ENCODE data around the gene TTC28. TPM values are rescaled to one million over a fixed set of nuclear protein-coding genes. Genes with fewer than 3 reads are reported as not detected.

TTC28 gene
- total RNA-seq, 2 donors from 2014 or later, result 0.40 to 1.9 TPM

- peaks cover 2% of the 10 kb centered on the region for H3K36me3 Mint-ChIP-seq (ENCODE audit: low read depth)
- no peaks in the 10 kb centered on the region for H3K9me3 ChIP-seq (ENCODE audit: control insufficient read depth, low read length, poor library complexity, severe bottlenecking)
- H3K4me3 Mint-ChIP-seq, result no peak overlapping the region
- ATAC-seq (no peak), DNase-seq (no peak)
- peaks cover 17% of the 10 kb centered on the region for H3K27me3 Mint-ChIP-seq
- H3K4me1 Mint-ChIP-seq, result no peaks in the 10 kb centered on the region
- H3K27ac Mint-ChIP-seq, result no peak overlapping the region
Measured at GRCh38 chr22:28333088-28333487, 346.6 kb downstream of the TTC28 start.

- Mint-ChIP-seq H3K27ac (no peak overlapping the region), H3K36me3 (ENCODE audit: low read depth) (peaks cover 2% of the 10 kb centered on the region), H3K27me3 (peaks cover 17% of the 10 kb centered on the region), H3K4me3 (no peak overlapping the region), H3K4me1 (no peaks in the 10 kb centered on the region)
- ATAC-seq (no peak), DNase-seq (no peak)
- H3K9me3 ChIP-seq (ENCODE audit: control insufficient read depth, low read length, poor library complexity, severe bottlenecking), result no peaks in the 10 kb centered on the region
Measured at GRCh38 chr22:28332410-28332809, 347.2 kb downstream of the TTC28 start.

- Mint-ChIP-seq H3K36me3 (ENCODE audit: low read depth) (peaks cover 2% of the 10 kb centered on the region), H3K4me3 (no peak overlapping the region), H3K27ac (no peak overlapping the region), H3K27me3 (peaks cover 14% of the 10 kb centered on the region), H3K4me1 (no peaks in the 10 kb centered on the region)
- ATAC-seq, result no peak
- no peaks in the 10 kb centered on the region for H3K9me3 ChIP-seq (ENCODE audit: control insufficient read depth, low read length, poor library complexity, severe bottlenecking)
- no peak for DNase-seq
Measured at GRCh38 chr22:28331695-28332094, 347.9 kb downstream of the TTC28 start.

- H3K27ac Mint-ChIP-seq, result no peak overlapping the region
- ATAC-seq (no peak), DNase-seq (no peak)
- no peaks in the 10 kb centered on the region for H3K4me1 Mint-ChIP-seq
- no peaks in the 10 kb centered on the region for H3K9me3 ChIP-seq (ENCODE audit: control insufficient read depth, low read length, poor library complexity, severe bottlenecking)
- no peak overlapping the region for H3K4me3 Mint-ChIP-seq
- no peaks in the 10 kb centered on the region for H3K36me3 Mint-ChIP-seq (ENCODE audit: low read depth)
- H3K27me3 Mint-ChIP-seq, result peaks cover 11% of the 10 kb centered on the region
Measured at GRCh38 chr22:28329186-28330073, 350.2 kb downstream of the TTC28 start.

GRCh38 chr22:28328756-28329155, 350.9 kb downstream of the TTC28 start:
- DNase-seq (no peak), ATAC-seq (no peak)
- H3K27ac Mint-ChIP-seq, result no peak overlapping the region
- H3K27me3 Mint-ChIP-seq, result peaks cover 18% of the 10 kb centered on the region
- no peak overlapping the region for H3K4me3 Mint-ChIP-seq
- no peaks in the 10 kb centered on the region for H3K36me3 Mint-ChIP-seq (ENCODE audit: low read depth)
- no peaks in the 10 kb centered on the region for H3K4me1 Mint-ChIP-seq
- no peaks in the 10 kb centered on the region for H3K9me3 ChIP-seq (ENCODE audit: control insufficient read depth, low read length, poor library complexity, severe bottlenecking)

GRCh38 chr22:28316014-28316413, 363.6 kb downstream of the TTC28 start:
- no peaks in the 10 kb centered on the region for H3K27me3 Mint-ChIP-seq
- H3K4me1 Mint-ChIP-seq, result peaks cover 2% of the 10 kb centered on the region

GRCh38 chr22:28314959-28315358, 364.7 kb downstream of the TTC28 start:
- H3K4me1 Mint-ChIP-seq, result peaks cover 2% of the 10 kb centered on the region
- no peak for ATAC-seq

More at GRCh38 chr22:28316014-28316413, 363.6 kb downstream of the TTC28 start:
- ATAC-seq, result no peak
- Mint-ChIP-seq H3K36me3 (ENCODE audit: low read depth) (no peaks in the 10 kb centered on the region), H3K4me3 (no peak overlapping the region), H3K27ac (no peak overlapping the region)
- H3K9me3 ChIP-seq (ENCODE audit: control insufficient read depth, low read length, poor library complexity, severe bottlenecking), result no peaks in the 10 kb centered on the region
- DNase-seq, result no peak

GRCh38 chr22:28310299-28310698, 369.3 kb downstream of the TTC28 start:
- H3K27ac Mint-ChIP-seq, result no peak overlapping the region
- no peak for DNase-seq
- no peaks in the 10 kb centered on the region for H3K9me3 ChIP-seq (ENCODE audit: control insufficient read depth, low read length, poor library complexity, severe bottlenecking)
- peaks cover 4% of the 10 kb centered on the region for H3K27me3 Mint-ChIP-seq
- H3K4me3 Mint-ChIP-seq, result no peak overlapping the region
- ATAC-seq, result no peak
- no peaks in the 10 kb centered on the region for H3K4me1 Mint-ChIP-seq
- H3K36me3 Mint-ChIP-seq (ENCODE audit: low read depth), result no peaks in the 10 kb centered on the region

More at GRCh38 chr22:28314959-28315358, 364.7 kb downstream of the TTC28 start:
- Mint-ChIP-seq H3K27ac (no peak overlapping the region), H3K4me3 (no peak overlapping the region), H3K36me3 (ENCODE audit: low read depth) (no peaks in the 10 kb centered on the region), H3K27me3 (peaks cover 4% of the 10 kb centered on the region)
- no peak for DNase-seq
- no peaks in the 10 kb centered on the region for H3K9me3 ChIP-seq (ENCODE audit: control insufficient read depth, low read length, poor library complexity, severe bottlenecking)

GRCh38 chr22:28299753-28300152, 379.9 kb downstream of the TTC28 start:
- no peaks in the 10 kb centered on the region for H3K9me3 ChIP-seq (ENCODE audit: control insufficient read depth, low read length, poor library complexity, severe bottlenecking)
- H3K36me3 Mint-ChIP-seq (ENCODE audit: low read depth), result no peaks in the 10 kb centered on the region
- no peak overlapping the region for H3K4me3 Mint-ChIP-seq
- H3K27me3 Mint-ChIP-seq, result peaks cover 36% of the 10 kb centered on the region
- no peak for ATAC-seq
- no peak for DNase-seq
- no peak overlapping the region for H3K27ac Mint-ChIP-seq
- peaks cover 4% of the 10 kb centered on the region for H3K4me1 Mint-ChIP-seq

GRCh38 chr22:28299309-28299708, 380.3 kb downstream of the TTC28 start:
- ATAC-seq (no peak), DNase-seq (no peak)
- Mint-ChIP-seq H3K36me3 (ENCODE audit: low read depth) (no peaks in the 10 kb centered on the region), H3K4me3 (no peak overlapping the region), H3K4me1 (peaks cover 4% of the 10 kb centered on the region), H3K27me3 (peaks cover 36% of the 10 kb centered on the region), H3K27ac (no peak overlapping the region)
- no peaks in the 10 kb centered on the region for H3K9me3 ChIP-seq (ENCODE audit: control insufficient read depth, low read length, poor library complexity, severe bottlenecking)

- no peak for ATAC-seq
- peaks cover 40% of the 10 kb centered on the region for H3K27me3 Mint-ChIP-seq
- no peaks in the 10 kb centered on the region for H3K9me3 ChIP-seq (ENCODE audit: control insufficient read depth, low read length, poor library complexity, severe bottlenecking)
- H3K36me3 Mint-ChIP-seq (ENCODE audit: low read depth), result no peaks in the 10 kb centered on the region
- H3K4me3 Mint-ChIP-seq, result no peak overlapping the region
- H3K27ac Mint-ChIP-seq, result no peak overlapping the region
- peaks cover 4% of the 10 kb centered on the region for H3K4me1 Mint-ChIP-seq
- no peak for DNase-seq
Measured at GRCh38 chr22:28297504-28297903, 382.1 kb downstream of the TTC28 start.

- Mint-ChIP-seq H3K4me3 (no peak overlapping the region), H3K36me3 (ENCODE audit: low read depth) (no peaks in the 10 kb centered on the region), H3K27me3 (peaks cover 37% of the 10 kb centered on the region), H3K27ac (no peak overlapping the region), H3K4me1 (peaks cover 4% of the 10 kb centered on the region)
- ATAC-seq (no peak), DNase-seq (no peak)
- H3K9me3 ChIP-seq (ENCODE audit: control insufficient read depth, low read length, poor library complexity, severe bottlenecking), result no peaks in the 10 kb centered on the region
Measured at GRCh38 chr22:28296452-28296851, 383.2 kb downstream of the TTC28 start.

GRCh38 chr22:28283068-28283654, 396.5 kb downstream of the TTC28 start:
- ATAC-seq (no peak), DNase-seq (no peak)
- no peaks in the 10 kb centered on the region for H3K9me3 ChIP-seq (ENCODE audit: control insufficient read depth, low read length, poor library complexity, severe bottlenecking)
- Mint-ChIP-seq H3K36me3 (ENCODE audit: low read depth) (no peaks in the 10 kb centered on the region), H3K27me3 (peaks cover 22% of the 10 kb centered on the region), H3K4me3 (no peak overlapping the region), H3K27ac (no peak overlapping the region), H3K4me1 (no peaks in the 10 kb centered on the region)
